Purkinje cell (primary cell): Measurements from ENCODE around the gene PRDM4. TPM values are rescaled to one million over a fixed set of nuclear protein-coding genes. Genes with fewer than 3 reads are reported as not detected.

Source experiments
- polyA plus RNA-seq: library from polyadenylated mRNA; unstranded; fragments of >200 nt; fragmentation: Nextera tagmentation; gene quantifications from 2 replicates; pipeline ENCODE4 v1.2.1, GENCODE V29; 2014

Gene PRDM4, protein sequence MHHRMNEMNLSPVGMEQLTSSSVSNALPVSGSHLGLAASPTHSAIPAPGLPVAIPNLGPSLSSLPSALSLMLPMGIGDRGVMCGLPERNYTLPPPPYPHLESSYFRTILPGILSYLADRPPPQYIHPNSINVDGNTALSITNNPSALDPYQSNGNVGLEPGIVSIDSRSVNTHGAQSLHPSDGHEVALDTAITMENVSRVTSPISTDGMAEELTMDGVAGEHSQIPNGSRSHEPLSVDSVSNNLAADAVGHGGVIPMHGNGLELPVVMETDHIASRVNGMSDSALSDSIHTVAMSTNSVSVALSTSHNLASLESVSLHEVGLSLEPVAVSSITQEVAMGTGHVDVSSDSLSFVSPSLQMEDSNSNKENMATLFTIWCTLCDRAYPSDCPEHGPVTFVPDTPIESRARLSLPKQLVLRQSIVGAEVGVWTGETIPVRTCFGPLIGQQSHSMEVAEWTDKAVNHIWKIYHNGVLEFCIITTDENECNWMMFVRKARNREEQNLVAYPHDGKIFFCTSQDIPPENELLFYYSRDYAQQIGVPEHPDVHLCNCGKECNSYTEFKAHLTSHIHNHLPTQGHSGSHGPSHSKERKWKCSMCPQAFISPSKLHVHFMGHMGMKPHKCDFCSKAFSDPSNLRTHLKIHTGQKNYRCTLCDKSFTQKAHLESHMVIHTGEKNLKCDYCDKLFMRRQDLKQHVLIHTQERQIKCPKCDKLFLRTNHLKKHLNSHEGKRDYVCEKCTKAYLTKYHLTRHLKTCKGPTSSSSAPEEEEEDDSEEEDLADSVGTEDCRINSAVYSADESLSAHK
- polyA plus RNA-seq = 7.6 and 7.9 TPM in 2 replicates

DNA sequence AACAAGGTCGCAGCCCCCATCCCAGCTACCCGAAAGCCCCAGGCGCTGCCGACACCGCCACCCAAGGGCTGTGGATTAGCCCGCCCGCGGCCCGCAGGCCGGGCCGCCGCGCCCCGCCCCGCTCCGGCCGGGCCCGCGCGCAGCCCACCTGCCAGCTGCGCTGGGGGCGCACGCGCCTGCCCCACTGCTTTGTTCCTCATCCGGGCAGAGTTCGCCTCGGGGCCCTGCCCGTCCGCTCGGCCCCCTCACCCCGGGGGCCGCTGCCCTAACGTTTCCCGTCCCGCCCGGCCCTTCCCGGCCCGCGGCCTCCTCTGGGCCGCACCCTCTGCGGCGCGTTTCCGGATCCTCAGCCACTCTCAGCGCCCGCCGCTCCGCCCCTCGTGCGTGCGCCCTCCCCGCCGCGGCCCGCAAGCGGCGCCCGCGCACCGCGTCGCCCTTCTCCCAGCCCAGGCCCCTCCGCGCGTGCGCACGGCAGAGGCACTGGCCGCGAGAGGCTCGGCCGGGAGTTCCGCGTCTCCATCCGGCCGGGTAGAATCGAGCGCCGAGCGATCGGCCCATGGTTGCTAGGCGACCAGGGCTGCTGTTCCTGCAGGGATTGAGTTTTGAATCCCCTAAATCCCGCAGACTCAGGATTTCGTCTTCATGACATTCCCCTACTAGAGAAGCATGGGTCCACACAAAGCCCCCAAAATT is at the start of gene PRDM4:
Gene PRDM4 (minus strand): TSS at position 329 of the 693 bp plus-strand sequence. CDS start 622 bp downstream, outside the sequence.

DNA sequence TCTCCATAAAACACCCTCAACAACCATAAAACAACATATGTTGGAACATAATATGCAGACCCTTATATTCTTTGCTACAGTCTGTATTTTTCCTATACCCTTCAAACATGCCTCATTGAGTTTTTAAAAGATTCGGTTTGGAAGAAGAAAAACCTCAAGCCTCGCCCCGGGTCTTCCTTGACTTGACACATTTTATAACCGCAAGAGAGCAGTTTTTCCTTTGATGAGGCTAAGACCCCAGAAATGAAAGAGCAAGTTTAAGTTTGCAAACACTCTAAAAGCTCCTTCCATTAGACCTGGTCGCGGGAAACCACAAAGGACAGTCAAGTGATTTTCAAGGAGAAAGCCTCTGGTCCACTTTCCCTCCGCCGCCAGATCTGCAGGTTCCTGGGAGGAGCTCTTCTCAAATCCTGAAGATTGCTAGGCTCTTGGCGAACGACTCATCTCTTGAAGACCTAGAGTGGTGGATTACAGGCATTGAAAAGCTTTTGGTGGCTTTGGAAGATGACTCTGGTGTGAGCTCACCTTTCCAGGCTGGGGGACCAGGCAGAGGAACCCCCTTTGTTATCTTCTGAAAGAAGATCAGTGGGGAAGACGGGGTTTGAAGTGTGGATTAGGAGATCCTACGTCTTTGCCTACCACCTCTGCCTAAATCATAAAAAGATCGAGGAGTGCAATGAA is 13.6 kb upstream of the PRDM4 start, which contains the start of gene ASCL4:
Gene ASCL4 (plus strand): TSS at position 356 of the 681 bp plus-strand sequence. CDS start 515 bp downstream, outside the sequence.

DNA sequence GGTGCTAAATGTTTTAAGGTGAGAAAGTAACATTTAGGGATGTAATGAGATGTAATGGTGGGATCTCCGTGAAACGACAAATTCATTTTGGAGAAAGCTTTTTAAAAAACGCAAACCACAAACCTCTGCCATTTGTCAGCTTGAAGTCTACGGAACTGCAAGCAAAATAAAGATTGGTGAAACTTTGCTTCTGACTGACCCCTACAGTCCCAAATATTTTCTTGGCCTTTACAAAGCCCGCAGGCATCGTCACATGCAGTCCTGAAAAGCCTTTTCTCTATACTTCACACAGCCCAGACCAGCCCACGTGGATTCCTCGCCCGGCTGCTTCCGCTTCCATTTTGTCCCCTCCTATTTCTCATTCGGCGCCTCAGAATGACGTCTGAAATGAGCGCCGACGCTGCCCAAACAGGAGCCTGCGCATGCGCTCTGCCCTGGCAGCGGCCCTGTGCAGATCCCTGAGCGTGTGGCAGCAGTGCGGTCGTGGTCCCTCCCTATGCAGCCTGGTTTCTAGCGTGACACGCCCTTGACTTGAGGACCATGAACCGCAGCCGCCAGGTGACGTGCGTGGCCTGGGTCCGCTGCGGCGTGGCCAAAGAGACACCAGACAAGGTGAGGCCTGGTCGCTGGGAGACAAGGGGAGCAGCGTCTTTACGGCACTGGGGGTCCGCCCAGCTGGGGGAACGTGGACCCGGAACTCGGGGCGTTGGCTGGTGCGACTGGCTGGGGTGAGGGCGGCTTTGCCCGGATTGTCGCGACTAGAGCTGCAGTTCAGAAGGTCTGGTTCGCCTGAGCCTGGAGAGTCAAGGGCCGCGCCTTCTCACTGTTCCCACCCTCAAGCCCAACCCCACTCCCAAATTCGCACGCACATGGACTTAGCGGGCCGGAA is 75.3 kb downstream of the PRDM4 start, which contains the start of gene PWP1:
Gene PWP1 (plus strand): TSS at position 440 of the 889 bp plus-strand sequence. CDS start 101 bp downstream, at position 541.

Other genes with a start within 250 kb of the PRDM4 start
- gene PWP1, start 75.3 kb downstream of the PRDM4 start, polyA plus RNA-seq = 210 and 228 TPM in 2 replicates
- gene ASCL4, start 13.6 kb upstream of the PRDM4 start, polyA plus RNA-seq = not detected in 2 replicates